Measurements from ENCODE around the gene ITGA6.
"Not testable (repeated sequence)": the region's sequence is repeated elsewhere in the genome, so short reads cannot be mapped to it uniquely, and the experiment has no call there.

Gene ITGA6

GRCh38 chr2:172539767-172540166 lies 112.4 kb downstream of the ITGA6 start:
- in situ Hi-C loops (cut with HindIII; ENCODE audit: low pct_ligation_motif_present, low sequenced_read_pairs), result no loop called here

GRCh38 chr2:172540421-172540820 lies 113.0 kb downstream of the ITGA6 start:
- TF ChIP-seq CTCF (IDR thresholded peaks at IDR 0.05; ENCODE audit: low read depth, low read length, missing control alignments), result no peak
- no peak overlapping the region for H3K27ac ChIP-seq
- no peak for DNase-seq
- no peak overlapping the region for H3K4me3 ChIP-seq (ENCODE audit: low read depth, low read length)
- in situ Hi-C loops (cut with HindIII; ENCODE audit: low pct_ligation_motif_present, low sequenced_read_pairs), result no loop called here
- H3K36me3 ChIP-seq (replicated peaks), result no peaks in the 10 kb centered on the region
- no peaks in the 10 kb centered on the region for H3K27me3 ChIP-seq (replicated peaks)

More at GRCh38 chr2:172539767-172540166, 112.4 kb downstream of the ITGA6 start:
- H3K27ac ChIP-seq, result no peak overlapping the region
- no peak for TF ChIP-seq CTCF (IDR thresholded peaks at IDR 0.05; ENCODE audit: low read depth, low read length, missing control alignments)
- DNase-seq, result no peak
- H3K27me3 ChIP-seq (replicated peaks), result no peaks in the 10 kb centered on the region
- H3K4me3 ChIP-seq (ENCODE audit: low read depth, low read length), result no peak overlapping the region
- no peaks in the 10 kb centered on the region for H3K36me3 ChIP-seq (replicated peaks)

- no peak for TF ChIP-seq CTCF (IDR thresholded peaks at IDR 0.05; ENCODE audit: low read depth, low read length, missing control alignments)
- in situ Hi-C loops (cut with HindIII; ENCODE audit: low pct_ligation_motif_present, low sequenced_read_pairs), result no loop called here
- DNase-seq, result no peak
- Histone ChIP-seq H3K27me3 (replicated peaks) (no peaks in the 10 kb centered on the region), H3K4me3 (ENCODE audit: low read depth, low read length) (no peak overlapping the region), H3K36me3 (replicated peaks) (no peaks in the 10 kb centered on the region), H3K27ac (no peak overlapping the region)
These were observed 118.2 kb downstream of the ITGA6 start for GRCh38 chr2:172545408-172546075.

- no peaks in the 10 kb centered on the region for H3K27me3 ChIP-seq (replicated peaks)
- TF ChIP-seq CTCF (IDR thresholded peaks at IDR 0.05; ENCODE audit: low read depth, low read length, missing control alignments), result no peak
- in situ Hi-C loops (cut with HindIII; ENCODE audit: low pct_ligation_motif_present, low sequenced_read_pairs), result no loop called here
- H3K4me3 ChIP-seq (ENCODE audit: low read depth, low read length), result no peak overlapping the region
- no peaks in the 10 kb centered on the region for H3K36me3 ChIP-seq (replicated peaks)
- no peak for DNase-seq
- no peak overlapping the region for H3K27ac ChIP-seq
These were observed 121.7 kb downstream of the ITGA6 start for GRCh38 chr2:172549131-172549530.

- DNase-seq; H3K27me3 ChIP-seq (replicated peaks); in situ Hi-C loops (cut with HindIII; ENCODE audit: low pct_ligation_motif_present, low sequenced_read_pairs); H3K36me3 ChIP-seq (replicated peaks); H3K4me3 ChIP-seq (ENCODE audit: low read depth, low read length); H3K27ac ChIP-seq: not testable (repeated sequence)
These were observed 122.4 kb downstream of the ITGA6 start for GRCh38 chr2:172549802-172550201.

- no peak for TF ChIP-seq CTCF (IDR thresholded peaks at IDR 0.05; ENCODE audit: low read depth, low read length, missing control alignments)
- in situ Hi-C loops (cut with HindIII; ENCODE audit: low pct_ligation_motif_present, low sequenced_read_pairs), result no loop called here
- Histone ChIP-seq H3K27me3 (replicated peaks) (no peaks in the 10 kb centered on the region), H3K36me3 (replicated peaks) (no peaks in the 10 kb centered on the region), H3K4me3 (ENCODE audit: low read depth, low read length) (no peak overlapping the region), H3K27ac (no peak overlapping the region)
- no peak for DNase-seq
These were observed 123.0 kb downstream of the ITGA6 start for GRCh38 chr2:172550419-172550818.

Data from brain microvascular endothelial cell (primary cell).